ENCODE results near the gene GPR37L1.
"Not testable (repeated sequence)": the region's sequence is repeated elsewhere in the genome, so short reads cannot be mapped to it uniquely, and the experiment has no call there.

DNA sequence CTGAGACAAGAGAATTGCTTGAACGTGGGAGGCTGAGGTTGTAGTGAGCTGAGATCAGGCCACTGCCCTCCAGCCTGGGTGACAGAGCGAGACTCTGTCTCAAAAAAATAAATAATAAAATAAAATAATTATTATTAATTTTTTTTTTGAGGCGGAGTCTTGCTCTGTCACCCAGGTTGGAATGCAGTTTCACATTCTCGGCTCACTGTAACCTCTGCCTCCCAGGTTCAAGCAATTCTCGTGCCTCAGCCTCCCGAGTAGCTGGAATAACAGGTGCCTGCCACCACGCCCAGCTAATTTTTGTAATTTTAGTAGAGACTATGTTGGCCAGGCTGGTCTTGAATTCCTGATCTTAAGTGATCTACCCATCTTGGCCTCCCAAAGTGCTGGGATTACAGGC is 11.1 kb upstream of the GPR37L1 start:
- TF ChIP-seq POLR2AphosphoS5 (IDR thresholded peaks at IDR 0.05; ENCODE audit: borderline replicate concordance, low read depth, low read length); EZH2 (IDR thresholded peaks at IDR 0.05): not testable (repeated sequence)

Data from SK-N-MC (cell line).